ENCODE results near the gene SRSF2. TPM values are rescaled to one million over a fixed set of nuclear protein-coding genes. Genes with fewer than 3 reads are reported as not detected.
"Not testable (repeated sequence)": the region's sequence is repeated elsewhere in the genome, so short reads cannot be mapped to it uniquely, and the experiment has no call there.

SRSF2 gene
- total and polyA plus RNA-seq, 9 donors, result 111 to 238 (median 218) TPM

GRCh38 chr17:76702941-76703637 lies 34.0 kb downstream of the SRSF2 start:
- WGBS (ENCODE audit: insufficient coverage), result 92% methylated on average over 3 of the region's 10 CpGs
- Histone ChIP-seq H3K4me3 (ENCODE audit: low read length) (no peak overlapping the region), H3K27ac (ENCODE audit: low read length) (no peak overlapping the region), H3K4me1 (ENCODE audit: control insufficient read depth, insufficient read depth, low read length) (peaks cover 48% of the 10 kb centered on the region), H3K9me3 (replicated peaks; ENCODE audit: control insufficient read depth, low read depth, low read length) (no peaks in the 10 kb centered on the region), H3K36me3 (ENCODE audit: control insufficient read depth, insufficient read depth, low read length) (no peaks in the 10 kb centered on the region), H3K27me3 (ENCODE audit: control insufficient read depth, insufficient read depth, low read length) (no peaks in the 10 kb centered on the region)
- no peak for DNase-seq

DNA sequence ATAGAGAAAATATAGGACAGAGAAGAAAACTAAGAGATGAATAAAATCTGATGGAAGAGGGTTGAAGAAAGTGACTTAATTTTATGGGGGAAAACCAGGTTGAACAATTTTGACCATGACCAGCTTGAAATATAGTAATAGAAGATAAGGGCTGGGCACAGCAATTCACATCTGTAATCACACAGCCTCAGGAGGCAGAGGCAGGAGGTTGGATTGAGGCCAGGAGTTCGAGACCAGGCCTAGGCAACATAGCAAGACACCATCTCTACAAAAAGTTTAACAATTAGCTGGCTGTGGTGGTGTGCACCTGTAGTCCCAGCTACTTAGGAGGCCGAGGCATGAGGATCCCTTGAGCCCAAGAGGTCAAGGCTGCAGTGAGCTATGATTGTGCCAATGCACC lies 35.1 kb downstream of the SRSF2 start:
- Histone ChIP-seq H3K27ac (ENCODE audit: low read length) (peak overlapping the region; percentile 95), H3K36me3 (ENCODE audit: control insufficient read depth, insufficient read depth, low read length) (no peaks in the 10 kb centered on the region), H3K27me3 (ENCODE audit: control insufficient read depth, insufficient read depth, low read length) (no peaks in the 10 kb centered on the region), H3K4me1 (ENCODE audit: control insufficient read depth, insufficient read depth, low read length) (peaks cover 48% of the 10 kb centered on the region), H3K4me3 (ENCODE audit: low read length) (no peak overlapping the region), H3K9me3 (replicated peaks; ENCODE audit: control insufficient read depth, low read depth, low read length) (no peaks in the 10 kb centered on the region)
- DNase-seq, result no peak
- WGBS (ENCODE audit: insufficient coverage), result no CpG with 5 or more reads among the region's 2 CpGs

GRCh38 chr17:76701471-76701967 lies 35.6 kb downstream of the SRSF2 start:
- Histone ChIP-seq H3K27me3 (ENCODE audit: control insufficient read depth, insufficient read depth, low read length) (no peaks in the 10 kb centered on the region), H3K27ac (ENCODE audit: low read length) (peak overlapping the region; percentile 95), H3K36me3 (ENCODE audit: control insufficient read depth, insufficient read depth, low read length) (peaks cover 2% of the 10 kb centered on the region), H3K9me3 (replicated peaks; ENCODE audit: control insufficient read depth, low read depth, low read length) (no peaks in the 10 kb centered on the region), H3K4me1 (ENCODE audit: control insufficient read depth, insufficient read depth, low read length) (peaks cover 52% of the 10 kb centered on the region), H3K4me3 (ENCODE audit: low read length) (no peak overlapping the region)
- DNase-seq, result no peak
- 33% methylated on average over 9 of the region's 11 CpGs for WGBS (ENCODE audit: insufficient coverage)

DNA sequence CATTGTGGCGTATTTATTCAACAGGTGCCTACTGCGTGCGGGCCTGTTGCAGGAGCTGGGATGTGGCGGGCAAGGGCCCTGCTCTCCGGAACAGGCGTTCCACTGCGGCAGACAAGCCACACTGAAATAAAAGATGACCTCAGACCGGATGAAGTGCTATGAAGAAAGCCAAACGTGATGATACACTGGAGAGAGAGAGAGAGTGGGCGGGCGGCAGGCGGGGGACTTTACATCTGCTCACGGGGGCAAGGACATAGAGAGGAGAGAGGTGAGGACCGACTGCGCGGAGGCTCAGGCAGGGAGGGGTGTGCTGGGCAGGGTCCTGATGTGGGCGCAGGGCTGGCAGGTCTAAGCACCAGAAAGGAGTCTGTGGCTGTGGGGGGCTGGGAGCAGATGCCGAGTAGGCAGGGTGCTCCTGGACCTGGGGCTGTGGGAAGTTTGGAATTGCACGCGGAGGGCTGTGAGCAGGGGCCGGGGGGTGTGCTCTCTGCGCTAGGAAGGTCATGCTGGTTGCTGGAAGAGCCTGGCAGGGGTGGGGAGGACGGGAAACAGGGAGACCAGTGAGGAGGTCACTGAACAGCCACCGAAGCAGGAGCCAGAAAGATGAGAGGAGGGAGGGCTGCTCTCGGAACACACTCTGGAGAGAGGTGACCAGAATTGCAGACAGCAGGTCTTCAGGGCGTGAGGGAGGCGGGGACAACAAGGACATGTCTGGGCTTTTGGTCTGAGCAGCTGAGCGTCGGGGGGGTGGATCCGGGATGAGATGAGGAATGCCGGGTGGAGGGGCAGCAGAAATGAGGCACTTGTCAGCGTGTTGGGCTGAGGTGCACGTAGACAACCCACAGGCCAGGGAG lies 36.3 kb downstream of the SRSF2 start:
- Histone ChIP-seq H3K36me3 (ENCODE audit: control insufficient read depth, insufficient read depth, low read length) (peaks cover 2% of the 10 kb centered on the region), H3K4me3 (ENCODE audit: low read length) (peak overlapping the region; percentile 25), H3K9me3 (replicated peaks; ENCODE audit: control insufficient read depth, low read depth, low read length) (no peaks in the 10 kb centered on the region), H3K27me3 (ENCODE audit: control insufficient read depth, insufficient read depth, low read length) (no peaks in the 10 kb centered on the region), H3K4me1 (ENCODE audit: control insufficient read depth, insufficient read depth, low read length) (peaks cover 54% of the 10 kb centered on the region), H3K27ac (ENCODE audit: low read length) (peak overlapping the region; percentile 95)
- peak; percentile 96 for DNase-seq
- WGBS (ENCODE audit: insufficient coverage), result 12% methylated on average over 33 of the region's 33 CpGs

- Histone ChIP-seq H3K36me3 (ENCODE audit: control insufficient read depth, insufficient read depth, low read length) (peaks cover 5% of the 10 kb centered on the region), H3K9me3 (replicated peaks; ENCODE audit: control insufficient read depth, low read depth, low read length) (no peaks in the 10 kb centered on the region), H3K27ac (ENCODE audit: low read length) (peak overlapping the region; percentile 95), H3K27me3 (ENCODE audit: control insufficient read depth, insufficient read depth, low read length) (no peaks in the 10 kb centered on the region), H3K4me1 (ENCODE audit: control insufficient read depth, insufficient read depth, low read length) (peaks cover 58% of the 10 kb centered on the region), H3K4me3 (ENCODE audit: low read length) (no peak overlapping the region)
- WGBS (ENCODE audit: insufficient coverage), result 23% methylated on average over 7 of the region's 8 CpGs
- peak; percentile 91 for DNase-seq
Observed at GRCh38 chr17:76700270-76700616, 36.9 kb downstream of the SRSF2 start.

DNA sequence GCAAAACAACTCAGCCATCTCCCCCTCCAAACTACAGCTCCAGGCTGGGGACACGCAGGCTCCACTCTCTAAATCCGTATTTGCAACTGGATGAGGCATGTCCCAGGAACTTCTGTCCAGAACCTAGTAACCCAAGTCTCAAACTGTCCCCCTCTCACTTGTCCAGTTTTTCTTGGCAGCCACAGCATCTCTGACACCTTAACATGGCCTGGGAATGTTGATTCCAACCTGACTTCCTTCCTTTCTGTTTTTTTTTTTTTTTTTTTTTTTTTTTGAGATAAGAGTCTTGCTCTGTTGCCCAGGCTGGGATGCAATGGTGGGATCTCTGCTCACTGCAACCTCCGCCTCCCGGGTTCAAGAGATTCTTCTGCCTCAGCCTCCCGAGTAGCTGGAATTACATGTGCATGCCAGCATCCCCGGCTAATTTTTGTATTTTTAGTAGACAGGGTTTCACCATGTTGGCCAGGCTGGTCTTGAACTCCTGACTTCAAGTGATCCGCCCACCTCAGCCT lies 38.6 kb downstream of the SRSF2 start:
- H3K27ac ChIP-seq (ENCODE audit: low read length); H3K27me3 ChIP-seq (ENCODE audit: control insufficient read depth, insufficient read depth, low read length); H3K9me3 ChIP-seq (replicated peaks; ENCODE audit: control insufficient read depth, low read depth, low read length); H3K36me3 ChIP-seq (ENCODE audit: control insufficient read depth, insufficient read depth, low read length); H3K4me3 ChIP-seq (ENCODE audit: low read length); DNase-seq: not testable (repeated sequence)
- WGBS (ENCODE audit: insufficient coverage), result 92% methylated on average over 4 of the region's 7 CpGs
- H3K4me1 ChIP-seq (ENCODE audit: control insufficient read depth, insufficient read depth, low read length), result peaks cover 60% of the 10 kb centered on the region

GRCh38 chr17:76697702-76698465 lies 39.2 kb downstream of the SRSF2 start:
- Histone ChIP-seq H3K27me3 (ENCODE audit: control insufficient read depth, insufficient read depth, low read length) (no peaks in the 10 kb centered on the region), H3K36me3 (ENCODE audit: control insufficient read depth, insufficient read depth, low read length) (peaks cover 5% of the 10 kb centered on the region), H3K4me3 (ENCODE audit: low read length) (no peak overlapping the region), H3K27ac (ENCODE audit: low read length) (peak overlapping the region; percentile 43), H3K9me3 (replicated peaks; ENCODE audit: control insufficient read depth, low read depth, low read length) (no peaks in the 10 kb centered on the region), H3K4me1 (ENCODE audit: control insufficient read depth, insufficient read depth, low read length) (peaks cover 60% of the 10 kb centered on the region)
- 44% methylated on average over 10 of the region's 17 CpGs for WGBS (ENCODE audit: insufficient coverage)
- DNase-seq, result no peak

- 57% methylated on average over 17 of the region's 25 CpGs for WGBS (ENCODE audit: insufficient coverage)
- H3K4me3 ChIP-seq (ENCODE audit: low read length), result no peak overlapping the region
- H3K27ac ChIP-seq (ENCODE audit: low read length), result peak overlapping the region; percentile 50
- peak; percentile 71 for DNase-seq
- no peaks in the 10 kb centered on the region for H3K27me3 ChIP-seq (ENCODE audit: control insufficient read depth, insufficient read depth, low read length)
- no peaks in the 10 kb centered on the region for H3K9me3 ChIP-seq (replicated peaks; ENCODE audit: control insufficient read depth, low read depth, low read length)
- peaks cover 58% of the 10 kb centered on the region for H3K4me1 ChIP-seq (ENCODE audit: control insufficient read depth, insufficient read depth, low read length)
- peaks cover 5% of the 10 kb centered on the region for H3K36me3 ChIP-seq (ENCODE audit: control insufficient read depth, insufficient read depth, low read length)
Observed at GRCh38 chr17:76696763-76697701, 40.1 kb downstream of the SRSF2 start.

Data from muscle of leg (tissue), 11 donors.